HG02943 (cell line): Measurements from ENCODE around the gene SLC25A44.

ENCODE experiments used
- ATAC-seq: cut with Tn5 transposase; IDR thresholded peaks from one replicate; pipeline ENCODE4 v1.9.1; 2021; ENCODE audit warnings: mild to moderate bottlenecking, low read depth, moderate library complexity; ENCODE audit not compliant: unreplicated experiment

Gene SLC25A44, protein sequence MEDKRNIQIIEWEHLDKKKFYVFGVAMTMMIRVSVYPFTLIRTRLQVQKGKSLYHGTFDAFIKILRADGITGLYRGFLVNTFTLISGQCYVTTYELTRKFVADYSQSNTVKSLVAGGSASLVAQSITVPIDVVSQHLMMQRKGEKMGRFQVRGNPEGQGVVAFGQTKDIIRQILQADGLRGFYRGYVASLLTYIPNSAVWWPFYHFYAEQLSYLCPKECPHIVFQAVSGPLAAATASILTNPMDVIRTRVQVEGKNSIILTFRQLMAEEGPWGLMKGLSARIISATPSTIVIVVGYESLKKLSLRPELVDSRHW

DNA sequence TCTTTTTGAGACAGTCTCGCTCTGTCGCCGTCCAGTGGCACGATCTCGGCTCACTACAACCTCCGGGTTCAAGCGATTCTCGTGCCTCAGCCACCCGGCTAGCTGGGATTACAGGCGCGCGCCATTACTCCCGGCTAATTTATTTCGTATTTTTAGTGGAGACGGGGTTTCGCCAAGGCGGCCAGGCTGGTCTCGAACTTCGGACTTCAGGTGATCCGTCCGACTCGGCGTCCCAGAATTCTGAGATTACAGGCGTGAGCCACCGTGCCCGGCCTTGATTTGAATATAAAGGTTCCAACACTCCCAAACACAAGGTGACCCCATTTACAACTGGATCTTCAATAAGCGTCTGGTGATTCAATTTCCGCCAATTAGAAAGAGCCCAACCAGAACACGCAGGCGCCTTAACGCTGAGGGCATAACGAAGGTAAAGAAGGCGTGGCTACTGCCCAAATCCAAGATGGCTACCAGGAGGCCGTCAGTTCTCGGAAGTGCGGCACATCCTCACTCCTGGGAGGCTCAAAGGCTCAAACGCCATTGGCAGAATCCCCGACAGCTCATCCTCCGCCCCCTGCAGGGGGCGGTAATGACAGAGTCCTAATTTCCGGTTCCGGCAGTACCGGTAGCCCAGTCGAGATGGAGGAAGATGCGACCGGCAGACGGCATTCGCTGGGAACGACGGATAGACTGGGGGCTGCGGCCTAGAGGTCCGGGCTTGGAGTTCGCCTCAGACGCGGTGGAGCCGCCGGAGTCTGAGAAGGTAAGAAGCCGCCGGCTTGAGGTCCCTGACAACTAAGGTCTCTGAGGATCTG, at the start of gene SLC25A44:
TSS of gene SLC25A44 (plus strand) at position 617 of the 812 bp plus-strand sequence. CDS start 5,744 bp downstream, outside the sequence.
- peak; percentile 96 for ATAC-seq

DNA sequence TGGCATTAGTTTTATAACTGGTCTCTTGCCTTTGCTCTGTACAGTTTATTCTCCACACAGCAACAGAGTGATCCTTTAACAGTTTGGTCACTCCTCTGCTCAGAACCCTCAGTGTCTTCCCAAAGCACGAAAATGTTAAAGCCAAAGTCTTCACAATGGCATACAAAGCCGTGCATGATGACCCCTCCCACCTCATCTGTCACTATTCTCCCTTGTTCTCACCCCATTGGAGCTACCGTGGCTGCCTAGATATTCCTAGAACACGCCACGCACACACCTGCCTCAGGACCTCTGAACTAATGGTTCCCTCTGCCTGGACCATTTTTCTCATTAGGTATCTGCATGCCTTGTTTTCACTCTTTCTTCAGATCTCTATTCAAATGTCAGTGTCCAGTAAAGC, 49.2 kb upstream of the SLC25A44 start:
- ATAC-seq = no peak

DNA sequence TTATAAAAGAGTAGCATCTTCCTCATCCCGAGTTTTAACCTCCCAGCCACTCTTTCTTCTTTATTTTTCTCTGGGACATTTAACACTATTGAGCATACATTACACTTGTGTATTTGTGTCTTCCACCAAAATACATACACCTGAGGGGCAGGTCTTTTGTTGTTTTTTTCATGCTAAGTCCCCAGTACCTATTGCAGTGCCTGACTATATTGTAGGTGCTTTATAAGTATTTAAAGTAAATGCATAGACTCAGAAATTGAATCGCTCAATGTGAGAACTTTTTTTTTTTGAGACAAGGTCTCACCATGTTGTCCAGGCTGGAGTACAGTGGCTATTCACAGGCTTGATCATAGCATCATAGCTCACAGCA, 48.3 kb upstream of the SLC25A44 start:
- ATAC-seq = no peak

DNA sequence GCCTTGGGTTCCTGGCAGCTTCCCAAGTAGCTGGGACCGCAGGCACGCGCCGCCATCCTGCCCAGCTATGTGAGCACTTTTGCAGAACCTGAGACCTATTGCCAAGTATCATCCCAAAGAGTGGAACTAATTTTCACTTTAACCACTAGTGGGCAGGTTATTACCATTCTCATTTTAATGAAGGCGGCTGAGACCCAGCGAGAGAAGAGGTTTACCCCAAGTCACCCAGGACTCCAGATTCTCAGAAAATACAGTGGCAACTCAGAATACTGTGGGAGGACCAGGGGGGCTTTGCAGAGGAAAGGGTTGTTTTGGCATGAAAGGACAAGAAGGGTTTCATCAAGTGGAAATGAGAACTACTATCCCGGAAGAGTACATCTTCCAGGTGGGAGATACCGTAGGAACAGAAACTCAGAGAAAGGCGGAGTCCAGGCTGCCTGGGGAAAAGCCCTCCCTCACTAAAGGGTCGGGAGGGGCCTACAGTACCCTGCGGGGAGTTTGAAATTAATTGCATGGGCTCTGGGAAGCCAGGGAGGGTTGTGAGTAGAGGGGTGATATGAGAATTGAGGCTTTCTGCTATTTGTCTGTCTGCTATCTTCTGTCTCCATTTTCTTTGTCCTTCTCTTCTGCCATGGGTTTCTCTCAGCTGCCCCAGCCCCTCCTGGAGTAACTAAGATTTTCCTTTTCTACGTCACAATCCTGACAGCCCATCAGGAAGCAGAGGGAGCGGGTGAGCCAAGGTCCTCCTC, 47.7 kb upstream of the SLC25A44 start:
- no peak for ATAC-seq

DNA sequence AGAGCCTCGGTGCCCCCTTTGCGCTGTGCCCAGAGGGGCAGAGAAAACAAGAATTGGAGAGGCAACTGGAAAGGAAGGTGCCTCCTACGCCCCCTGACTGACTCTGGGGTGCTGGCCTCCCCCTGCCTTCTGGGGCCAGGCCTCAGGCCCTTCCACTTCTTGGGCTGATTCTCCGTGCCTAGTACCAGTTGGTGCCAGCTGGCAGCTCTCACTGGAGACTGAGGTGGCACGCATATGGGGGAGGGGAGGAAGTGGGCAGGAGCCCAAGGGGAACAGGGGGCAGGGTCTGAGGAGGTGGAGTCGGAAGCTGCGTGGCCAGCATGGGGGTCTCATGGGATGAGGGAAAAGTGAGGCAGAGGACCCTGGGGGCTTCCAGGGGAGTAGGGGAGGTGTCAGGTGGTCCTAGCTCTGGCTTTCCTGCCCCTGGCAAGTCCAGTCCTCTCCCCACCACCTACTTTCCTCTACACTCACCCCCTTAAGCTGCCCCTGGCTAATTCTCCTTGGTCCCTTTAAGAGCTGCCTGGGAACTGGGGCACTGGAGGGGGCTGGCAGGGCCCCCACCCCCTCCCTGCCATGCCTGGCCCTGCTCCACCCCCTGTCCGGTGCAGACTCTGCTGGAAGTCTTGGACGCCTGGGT, 47.0 kb upstream of the SLC25A44 start:
- ATAC-seq = no peak

DNA sequence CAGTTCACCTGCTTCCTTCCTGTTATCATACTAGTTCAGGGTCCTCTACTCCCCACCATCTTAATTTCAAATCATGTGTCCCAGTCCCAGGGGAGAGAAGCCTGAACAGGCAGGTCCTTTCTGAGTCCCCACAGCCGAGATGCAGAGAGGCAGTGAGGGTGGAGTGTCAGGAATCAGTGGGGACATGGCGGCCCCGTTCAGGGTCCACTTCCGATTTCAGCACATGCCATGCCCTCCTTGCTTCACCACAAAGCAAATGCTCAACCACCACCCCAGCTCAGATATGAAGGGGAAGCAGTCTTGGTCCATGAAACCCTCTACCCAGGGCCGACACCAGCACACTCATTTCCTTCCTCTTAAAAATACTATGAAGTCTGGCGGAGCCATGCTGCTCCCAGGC, 45.7 kb upstream of the SLC25A44 start:
- ATAC-seq = no peak

DNA sequence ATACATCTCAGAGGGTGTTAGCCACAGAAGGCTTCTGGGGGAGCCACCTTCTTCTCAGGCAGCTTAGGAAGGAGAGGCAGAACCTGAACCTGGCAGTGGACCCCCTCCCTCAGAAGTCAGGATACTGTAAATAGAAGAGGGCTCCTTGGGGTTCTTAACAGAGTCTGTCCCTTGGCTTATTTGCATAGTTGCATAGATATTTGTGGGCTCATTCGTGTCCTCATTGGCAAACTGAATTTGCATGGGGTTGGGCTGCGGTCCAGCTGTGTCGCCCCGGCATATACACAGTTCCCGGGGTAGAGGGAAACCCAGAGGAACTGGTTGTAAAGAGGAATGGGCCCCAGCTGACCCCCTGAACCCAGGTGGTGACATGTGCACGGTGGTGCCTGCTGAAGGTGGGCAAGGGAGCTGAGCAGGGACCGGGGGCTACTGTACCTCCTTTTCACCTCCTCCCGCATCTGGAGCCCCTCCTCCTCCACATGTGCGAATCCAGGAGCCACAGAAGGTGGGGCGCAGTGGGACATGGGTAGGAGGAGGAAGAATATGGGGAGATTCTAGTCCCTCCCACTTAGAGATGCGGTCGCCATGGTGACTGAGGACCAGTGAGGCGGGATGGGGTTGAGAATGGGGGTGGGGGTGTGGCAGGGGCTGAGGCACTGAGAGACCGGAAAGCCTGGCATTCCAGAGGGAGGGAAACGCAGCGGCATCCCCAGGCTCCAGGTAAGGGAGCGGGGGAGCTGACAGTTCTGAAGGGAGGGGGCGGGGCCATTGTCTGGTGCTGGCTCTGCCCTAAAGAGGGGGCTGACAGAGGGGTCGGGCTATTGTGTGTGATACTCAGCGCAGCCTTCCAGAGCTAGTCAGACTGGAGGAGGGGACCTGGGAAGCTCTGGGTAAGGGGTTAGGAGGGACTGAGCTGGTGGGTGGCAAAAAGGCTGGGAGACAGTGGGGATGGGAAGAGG, 44.3 kb upstream of the SLC25A44 start:
- ATAC-seq = peak; percentile 38

DNA sequence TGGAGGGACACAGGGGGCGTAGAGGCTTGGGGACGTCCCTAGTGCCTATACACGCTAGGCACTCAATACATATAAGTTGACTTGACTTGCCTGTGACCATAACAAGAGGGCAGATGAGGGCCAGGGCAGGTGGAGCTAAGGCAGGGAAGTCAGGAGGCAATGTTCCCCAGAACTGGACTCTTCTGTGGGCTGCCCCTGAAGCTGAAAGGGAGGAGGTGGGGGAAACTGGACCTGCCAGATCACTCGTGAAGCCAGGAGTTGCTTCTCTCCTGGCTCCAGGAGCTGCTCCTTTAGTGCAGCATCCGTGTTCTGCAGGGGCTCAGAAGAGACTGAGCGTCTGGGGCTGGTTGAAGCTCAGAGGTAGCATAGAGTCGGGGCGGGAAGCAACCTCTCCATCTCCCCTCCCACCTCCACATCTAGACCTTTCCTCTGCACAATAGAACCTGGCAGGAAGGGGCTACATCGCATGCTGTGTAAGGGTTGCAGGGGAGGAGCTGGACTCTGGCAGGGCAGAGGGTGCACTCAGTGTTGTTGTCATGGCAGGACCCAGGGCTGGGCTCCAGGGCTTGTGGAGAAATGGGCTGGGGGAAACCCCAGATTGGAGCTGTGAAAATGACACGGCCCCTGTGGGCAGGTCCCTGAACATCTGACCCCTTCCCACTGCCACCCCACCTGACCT, 43.4 kb upstream of the SLC25A44 start:
- ATAC-seq = no peak

DNA sequence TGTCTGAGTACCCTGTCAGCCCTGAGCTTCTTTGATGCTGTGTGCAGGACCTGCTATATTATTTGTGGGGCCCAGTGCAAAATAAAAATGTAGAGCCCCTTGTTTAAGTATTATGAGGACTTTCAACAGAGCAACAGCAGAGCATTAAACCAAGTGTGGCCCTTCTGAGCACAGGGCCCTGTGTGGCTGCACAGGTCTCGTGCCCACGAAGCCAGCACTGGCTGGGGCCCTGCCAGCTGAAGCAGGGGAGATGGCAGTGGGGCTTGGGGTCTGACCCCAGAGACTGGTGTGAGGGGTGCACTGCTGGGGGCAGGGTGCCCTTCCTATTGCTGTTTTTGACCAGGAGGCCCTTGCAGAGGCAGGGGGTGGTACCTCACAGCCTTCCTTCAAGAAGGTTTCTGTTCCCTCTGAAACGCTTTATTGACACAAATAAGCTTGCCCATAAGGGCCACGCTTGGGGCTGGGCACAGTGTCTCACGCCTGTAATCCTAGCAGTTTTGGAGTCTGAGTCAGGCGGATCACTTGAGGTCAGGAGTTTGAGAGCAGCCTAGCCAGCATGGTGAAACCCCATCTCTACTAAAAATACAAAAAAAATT, 42.7 kb upstream of the SLC25A44 start:
- ATAC-seq = no peak

DNA sequence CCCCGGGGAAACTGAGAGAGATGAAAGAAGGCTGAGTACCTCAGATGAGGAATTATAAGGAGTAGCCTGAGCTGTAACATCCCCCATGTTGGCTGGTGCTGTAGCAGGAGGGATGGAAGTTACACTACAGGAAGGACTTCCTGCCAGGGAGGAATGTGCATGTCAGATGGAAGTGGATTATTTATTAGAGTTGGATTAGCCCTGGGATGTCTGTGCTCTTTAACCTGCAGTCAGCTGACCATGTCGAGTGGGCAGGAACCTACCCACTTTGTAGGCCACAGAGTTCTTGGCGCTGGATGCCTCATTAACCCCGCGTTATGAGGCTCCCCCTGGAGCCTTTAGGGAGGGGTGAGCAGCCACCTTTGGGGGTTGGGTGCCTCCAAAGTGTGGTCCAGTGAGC, 41.3 kb upstream of the SLC25A44 start:
- no peak for ATAC-seq

DNA sequence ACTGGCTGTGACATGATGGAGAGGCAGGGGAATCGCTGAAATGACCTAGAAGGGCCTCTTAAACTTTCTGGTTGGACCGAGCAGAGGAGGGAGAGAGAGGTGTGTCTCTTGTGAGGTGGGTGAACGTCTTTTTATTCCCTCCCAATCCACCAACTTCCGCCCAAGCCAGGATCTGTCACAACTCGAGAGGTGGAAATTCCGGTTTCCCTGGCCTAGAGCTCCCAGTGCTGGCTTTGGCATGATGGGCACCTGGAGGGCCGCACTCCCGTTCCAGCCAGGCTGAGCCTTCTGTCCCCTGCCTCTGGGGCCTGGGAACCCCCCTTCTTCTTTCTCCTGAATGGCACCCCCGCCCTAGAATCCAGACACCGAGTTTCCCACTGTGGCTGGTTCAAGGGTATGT, 40.5 kb upstream of the SLC25A44 start, which contains the start of gene SEMA4A:
TSS of gene SEMA4A (plus strand) at position 224 of the 400 bp plus-strand sequence. CDS start 994 bp downstream, outside the sequence.
- no peak for ATAC-seq

DNA sequence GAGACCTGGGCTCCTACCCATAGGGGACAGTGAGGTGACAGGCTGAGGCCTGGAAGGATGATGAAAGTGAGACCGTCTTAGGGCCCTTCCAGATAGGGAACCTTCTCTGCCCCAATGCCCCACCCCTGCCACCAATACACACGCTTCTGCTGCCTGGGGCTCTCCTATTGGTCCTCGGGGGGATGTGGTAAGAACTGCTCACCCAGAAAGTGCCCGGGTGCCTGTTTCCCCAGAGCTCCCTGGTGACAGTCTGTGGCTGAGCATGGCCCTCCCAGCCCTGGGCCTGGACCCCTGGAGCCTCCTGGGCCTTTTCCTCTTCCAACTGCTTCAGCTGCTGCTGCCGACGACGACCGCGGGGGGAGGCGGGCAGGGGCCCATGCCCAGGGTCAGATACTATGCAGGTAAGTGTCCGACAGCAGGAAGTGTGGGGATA, 39.6 kb upstream of the SLC25A44 start:
- no peak for ATAC-seq

DNA sequence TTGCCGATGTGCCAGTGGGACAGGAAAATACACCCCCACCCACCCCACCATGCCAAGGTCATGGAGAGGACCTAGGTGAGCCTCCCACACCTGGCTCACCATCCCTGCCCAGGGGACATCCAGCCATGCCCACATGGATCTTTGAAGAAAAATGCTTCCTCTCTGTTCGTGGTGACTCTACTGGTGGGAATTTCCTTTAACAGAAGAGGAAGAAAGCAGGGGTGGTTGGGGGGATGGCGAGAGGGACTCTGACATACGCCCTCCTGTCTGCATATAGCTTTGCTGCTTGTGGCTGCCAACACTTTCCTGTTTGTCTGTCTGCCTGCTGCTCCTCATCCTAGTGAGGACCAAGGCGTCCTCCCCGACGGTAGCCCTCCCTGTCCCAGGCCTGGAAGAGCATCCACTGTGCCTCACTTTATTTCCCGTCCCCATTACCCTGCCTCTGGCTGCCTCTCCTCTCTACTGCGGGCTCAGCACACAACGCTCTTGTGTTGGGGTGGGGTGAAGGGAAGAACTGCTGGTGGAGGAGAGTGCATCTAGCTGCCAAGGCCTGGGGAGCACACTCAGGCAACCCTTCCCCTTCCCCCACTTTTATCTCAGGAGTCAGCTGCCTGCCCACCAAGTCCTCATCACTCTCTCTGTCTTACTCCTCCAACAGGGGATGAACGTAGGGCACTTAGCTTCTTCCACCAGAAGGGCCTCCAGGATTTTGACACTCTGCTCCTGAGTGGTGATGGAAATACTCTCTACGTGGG, 38.0 kb upstream of the SLC25A44 start:
- ATAC-seq = no peak

DNA sequence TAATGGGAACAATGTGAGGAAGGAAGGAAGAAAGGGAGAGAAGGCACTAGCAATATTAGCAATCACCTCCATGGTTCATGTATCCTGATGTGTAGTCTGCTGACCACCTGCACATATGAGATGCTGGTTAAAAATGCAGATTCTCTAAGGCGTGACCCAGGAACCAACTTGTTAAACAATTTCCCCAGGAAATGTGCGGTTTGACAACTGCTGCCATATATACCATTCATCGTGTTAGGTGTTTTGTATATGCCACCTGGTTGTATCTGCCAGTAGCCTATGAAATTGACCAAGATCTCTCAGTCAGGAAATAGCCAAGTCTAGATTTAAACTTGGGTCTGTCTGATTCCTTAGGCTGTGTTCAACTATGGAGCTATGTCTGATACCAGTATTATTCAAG, 36.4 kb upstream of the SLC25A44 start:
- ATAC-seq = no peak

DNA sequence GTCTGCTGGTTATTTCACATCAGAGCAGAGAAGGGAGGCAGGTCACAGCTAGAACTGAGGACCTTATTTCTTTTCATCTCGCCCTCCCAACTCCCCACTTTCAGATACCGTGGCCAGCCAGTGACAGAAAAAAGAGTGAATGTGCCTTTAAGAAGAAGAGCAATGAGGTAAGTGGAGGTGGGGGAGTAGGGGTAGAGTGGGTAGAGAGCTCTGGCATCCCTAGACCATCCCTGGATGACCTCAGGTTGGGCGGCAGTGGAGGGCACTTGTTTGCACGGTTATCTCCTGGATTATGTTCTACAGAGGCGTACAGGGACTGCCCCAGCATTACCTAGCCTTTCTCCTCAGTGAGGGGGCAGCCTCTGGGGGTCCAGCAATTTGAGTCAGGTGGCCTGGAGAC, 35.9 kb upstream of the SLC25A44 start:
- ATAC-seq = no peak

DNA sequence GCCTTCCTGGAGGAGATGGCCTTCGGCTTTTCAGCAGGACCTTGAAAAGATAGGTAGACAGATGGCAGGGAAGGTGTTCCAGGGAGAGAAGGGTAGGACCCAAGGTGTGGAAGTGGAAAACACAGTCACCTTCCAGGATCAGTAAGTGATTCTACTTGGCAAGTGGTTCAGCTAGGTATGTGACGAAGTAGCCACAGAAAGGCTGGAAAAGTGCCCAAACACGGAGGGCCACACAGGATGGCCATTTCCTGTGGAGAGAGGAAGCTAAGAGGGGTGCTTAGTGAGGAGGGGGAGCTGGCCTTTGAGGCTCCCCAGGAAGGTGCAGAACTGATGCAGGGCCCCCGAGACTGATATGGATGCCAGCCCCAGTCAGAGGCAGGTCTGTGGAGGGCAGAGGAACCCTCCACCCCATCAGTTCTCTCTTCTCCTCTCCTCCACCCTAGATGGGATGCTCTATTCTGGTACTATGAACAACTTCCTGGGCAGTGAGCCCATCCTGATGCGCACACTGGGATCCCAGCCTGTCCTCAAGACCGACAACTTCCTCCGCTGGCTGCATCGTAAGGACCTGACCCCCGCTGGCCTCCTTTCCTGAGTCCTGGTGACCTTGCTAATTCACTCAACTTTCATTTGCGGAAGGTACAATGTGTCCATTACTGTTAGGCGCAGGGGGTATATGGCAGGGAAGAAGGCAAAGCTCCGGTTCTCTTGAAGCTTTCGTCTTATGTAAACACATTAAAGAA, 33.7 kb upstream of the SLC25A44 start:
- ATAC-seq = no peak

DNA sequence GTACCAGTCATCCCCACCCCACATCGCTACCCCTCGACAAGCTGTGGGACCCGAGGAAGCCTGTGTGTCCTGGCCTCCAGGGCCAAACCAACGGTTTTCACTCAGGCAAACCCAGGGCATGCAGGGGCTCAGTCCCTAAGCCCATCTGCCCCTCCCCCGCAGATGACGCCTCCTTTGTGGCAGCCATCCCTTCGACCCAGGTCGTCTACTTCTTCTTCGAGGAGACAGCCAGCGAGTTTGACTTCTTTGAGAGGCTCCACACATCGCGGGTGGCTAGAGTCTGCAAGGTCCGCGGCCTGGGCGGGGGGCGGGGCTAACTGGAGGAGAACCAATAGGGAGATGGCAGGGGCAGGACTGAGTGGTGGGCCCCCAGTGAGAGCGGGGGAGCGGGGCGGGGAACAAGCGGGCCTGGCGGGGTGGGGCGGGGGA, 33.1 kb upstream of the SLC25A44 start:
- no peak for ATAC-seq
